ENCODE results near the gene ADAM10. TPM values are rescaled to one million over a fixed set of nuclear protein-coding genes. Genes with fewer than 3 reads are reported as not detected.

ADAM10 gene
- total RNA-seq, 1 donor from 2014 or later, result 273 TPM

DNA sequence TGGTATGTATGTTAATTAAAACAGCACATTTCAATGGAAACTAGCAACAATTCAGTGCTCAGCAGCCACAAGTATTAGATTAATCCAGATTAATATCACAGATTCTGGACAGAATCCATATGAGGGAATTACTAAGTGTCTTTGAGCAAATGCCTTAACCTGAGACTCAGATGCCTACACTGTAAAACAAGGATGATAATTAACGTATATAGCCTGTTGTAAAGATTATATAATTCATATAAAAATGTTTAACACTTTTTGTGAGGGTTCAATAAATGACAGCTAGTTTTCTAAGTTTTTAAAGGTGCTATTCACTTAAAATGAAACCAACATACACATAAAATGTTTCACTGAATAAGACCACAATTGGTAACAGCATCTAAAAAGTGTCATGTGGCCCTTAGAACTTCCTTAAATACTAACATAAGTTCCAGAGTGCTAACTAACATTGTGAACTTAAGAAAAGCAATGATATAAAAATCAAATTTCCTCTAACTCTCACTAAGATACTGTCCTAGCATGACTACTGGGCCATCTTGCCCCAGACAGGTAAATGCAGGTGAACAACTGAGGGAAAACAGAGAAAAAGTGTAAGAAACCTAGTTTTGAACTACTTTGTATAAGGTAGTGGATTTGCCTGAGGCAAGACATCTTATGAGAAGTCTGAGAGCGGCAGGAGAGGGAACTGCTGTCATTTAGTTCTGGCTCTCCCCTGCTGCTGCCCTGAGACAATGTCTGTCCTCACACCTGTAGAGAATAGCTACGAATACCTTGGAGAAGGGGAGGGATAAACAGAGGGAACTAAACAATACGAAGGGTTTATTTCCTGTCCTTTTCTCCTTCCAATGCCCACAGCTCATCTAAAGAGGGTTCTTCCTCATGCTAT lies 151.3 kb downstream of the ADAM10 start:
- intact Hi-C loops (cut with DNase I), result no loop called here
- DNase-seq (ENCODE audit: low spot score), result no peak
- ATAC-seq, result no peak

DNA sequence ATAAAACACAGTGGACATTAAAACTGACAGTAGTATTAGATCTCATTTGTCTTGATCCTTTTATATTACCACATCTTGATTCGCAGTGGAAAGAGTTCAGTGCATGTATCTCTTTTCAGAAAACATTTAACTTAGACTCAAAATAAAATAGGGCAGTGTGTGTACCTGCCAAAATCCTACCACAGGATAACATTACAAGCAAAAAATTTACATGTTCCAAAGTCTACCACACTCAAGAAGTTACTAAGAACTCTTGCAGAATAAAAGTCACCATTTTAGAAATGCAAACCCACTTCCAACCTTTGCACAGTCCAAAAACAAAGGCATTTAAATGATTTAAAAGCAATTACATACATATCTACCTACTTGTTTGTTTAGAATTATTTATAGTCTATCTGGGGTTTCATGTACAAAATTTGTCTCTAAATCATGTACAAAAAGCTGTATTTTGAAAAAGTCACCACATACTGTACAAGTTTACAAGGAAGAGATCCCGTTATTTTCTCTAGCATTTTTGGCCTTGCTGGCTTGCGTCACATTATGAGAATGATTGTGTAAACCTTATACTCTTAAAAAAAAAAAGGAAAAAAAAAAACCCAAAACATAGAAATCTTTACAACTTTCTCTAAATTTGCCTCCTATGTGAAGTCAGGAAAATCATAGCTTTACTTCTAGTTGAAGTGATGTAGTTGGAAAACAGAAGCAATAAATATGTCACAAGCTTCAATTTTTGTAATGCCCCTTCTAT lies 153.8 kb downstream of the ADAM10 start:
- intact Hi-C loops (cut with DNase I), result no loop called here
- DNase-seq (ENCODE audit: low spot score), result no peak
- ATAC-seq, result no peak

DNA sequence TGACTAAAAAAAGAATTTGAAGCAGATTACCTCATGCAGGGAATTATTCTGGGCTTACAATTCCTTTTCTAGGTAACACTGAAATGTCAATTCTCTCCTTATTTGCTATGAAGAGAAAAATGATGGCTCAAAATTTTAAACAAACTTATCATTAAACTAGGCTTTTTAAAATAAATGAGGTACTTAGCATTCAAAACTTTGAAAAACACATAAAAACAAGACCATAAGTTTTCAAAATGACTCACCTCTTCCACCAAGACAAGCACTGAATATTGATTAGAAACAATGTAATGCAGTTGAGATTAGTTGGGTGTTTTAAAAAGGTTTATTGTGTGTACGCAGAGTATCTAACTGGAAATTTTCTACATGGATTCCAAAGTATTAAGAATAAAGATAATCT lies 154.6 kb downstream of the ADAM10 start:
- DNase-seq (ENCODE audit: low spot score) (no peak), ATAC-seq (no peak)
- intact Hi-C loops (cut with DNase I), result no loop called here

DNA sequence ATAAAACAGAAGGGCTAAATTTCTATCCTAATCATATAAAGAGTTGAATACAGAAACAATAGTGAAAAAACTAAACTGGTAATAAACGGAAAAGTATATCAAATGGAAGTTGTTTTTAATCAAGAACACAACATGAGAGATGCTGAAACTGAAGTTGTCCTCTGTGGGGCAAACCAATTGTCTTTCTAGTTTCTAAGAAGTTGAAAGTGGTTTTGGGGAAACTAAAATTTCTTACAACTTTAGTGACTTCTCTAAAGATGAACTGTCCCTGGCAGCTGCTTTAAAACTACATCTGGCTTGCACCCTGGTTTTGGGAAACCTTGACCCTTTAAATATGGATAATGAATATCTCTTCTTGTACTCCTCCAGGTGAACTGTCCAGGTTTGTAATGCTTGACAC lies 155.6 kb downstream of the ADAM10 start:
- ATAC-seq, result no peak
- DNase-seq (ENCODE audit: low spot score), result no peak
- intact Hi-C loops (cut with DNase I), result no loop called here

DNA sequence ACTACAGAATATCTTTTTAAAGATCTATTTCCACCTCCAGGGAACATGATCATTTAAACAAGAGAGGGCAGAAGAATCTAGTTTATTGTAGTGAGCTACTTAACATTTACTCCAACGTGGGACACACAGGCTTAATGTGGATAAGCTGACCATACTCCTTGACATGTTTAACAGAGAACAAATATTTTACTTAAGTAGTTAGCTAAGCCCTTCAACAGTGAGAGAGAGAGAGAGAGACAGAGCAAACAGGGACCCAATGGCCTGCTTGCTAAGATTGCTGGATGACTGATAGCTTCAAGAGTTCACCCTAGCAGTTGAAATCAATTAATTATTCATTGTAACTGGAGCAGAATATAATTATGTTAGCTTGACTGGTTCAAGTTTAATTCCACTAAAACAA lies 158.6 kb downstream of the ADAM10 start:
- no peak for ATAC-seq

DNA sequence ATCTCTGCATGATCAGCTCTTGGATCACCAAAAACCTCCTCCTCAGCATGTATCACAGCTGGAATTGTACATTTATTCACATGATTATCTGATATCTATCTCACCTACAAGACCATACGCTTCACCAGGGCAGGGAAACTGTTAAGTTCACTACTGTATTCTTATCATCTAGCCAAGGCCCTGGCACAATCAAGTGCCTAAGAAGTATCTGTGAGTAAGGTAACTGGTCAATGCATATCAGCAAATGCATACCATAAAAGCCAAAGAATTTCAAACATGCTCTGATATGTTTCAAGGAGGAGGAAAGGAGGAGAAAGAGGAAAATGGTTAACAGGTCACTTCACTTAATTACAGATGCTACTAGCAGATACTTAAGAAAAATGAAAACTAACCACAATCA lies 159.3 kb downstream of the ADAM10 start:
- ATAC-seq, result no peak

More for the DNA sequence above, 158.6 kb downstream of the ADAM10 start:
- no peak for DNase-seq (ENCODE audit: low spot score)
- intact Hi-C loops (cut with DNase I), result no loop called here

DNA sequence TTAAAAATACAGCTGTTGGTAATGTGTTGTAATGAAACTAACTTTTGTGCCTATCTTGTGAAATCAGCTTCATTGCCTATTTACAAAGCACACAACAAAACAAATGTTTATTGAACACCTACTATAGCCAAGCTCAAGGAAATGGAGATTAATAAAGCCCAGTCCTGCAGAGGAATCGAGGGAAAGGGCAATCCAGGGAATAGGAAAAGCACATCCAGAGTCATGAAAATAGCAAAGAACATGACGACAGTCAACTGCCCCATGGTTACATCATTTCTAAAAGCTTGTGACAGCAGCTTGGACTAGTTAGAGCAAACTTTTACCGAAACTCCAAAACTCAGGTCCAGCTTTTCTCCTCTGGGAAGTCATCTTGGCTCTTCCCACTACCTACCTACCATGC lies 160.5 kb downstream of the ADAM10 start:
- no peak for DNase-seq (ENCODE audit: low spot score)
- ATAC-seq, result no peak
- intact Hi-C loops (cut with DNase I), result no loop called here

More for the DNA sequence above, 159.3 kb downstream of the ADAM10 start:
- intact Hi-C loops (cut with DNase I), result no loop called here
- no peak for DNase-seq (ENCODE audit: low spot score)

DNA sequence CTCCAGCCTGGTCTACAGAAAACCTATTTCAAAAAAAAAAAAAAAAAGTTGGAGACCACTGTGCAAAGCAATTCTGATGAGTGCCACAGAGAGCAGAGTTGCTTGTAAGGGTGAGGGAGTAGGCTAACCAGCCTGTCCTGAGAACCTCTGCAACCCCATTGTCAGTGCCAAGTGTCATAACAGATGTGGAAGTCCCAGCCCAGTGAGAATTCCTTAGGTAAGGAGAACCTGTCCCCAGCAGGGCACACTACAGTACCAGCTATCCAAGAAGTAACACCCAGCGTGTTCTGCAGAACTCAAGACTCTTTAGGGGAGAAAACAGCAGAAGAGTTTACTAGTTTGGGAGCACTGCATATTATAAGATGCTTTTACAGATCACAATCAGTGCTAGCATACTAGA lies 161.4 kb downstream of the ADAM10 start:
- DNase-seq (ENCODE audit: low spot score) (no peak), ATAC-seq (no peak)
- intact Hi-C loops (cut with DNase I), result no loop called here

DNA sequence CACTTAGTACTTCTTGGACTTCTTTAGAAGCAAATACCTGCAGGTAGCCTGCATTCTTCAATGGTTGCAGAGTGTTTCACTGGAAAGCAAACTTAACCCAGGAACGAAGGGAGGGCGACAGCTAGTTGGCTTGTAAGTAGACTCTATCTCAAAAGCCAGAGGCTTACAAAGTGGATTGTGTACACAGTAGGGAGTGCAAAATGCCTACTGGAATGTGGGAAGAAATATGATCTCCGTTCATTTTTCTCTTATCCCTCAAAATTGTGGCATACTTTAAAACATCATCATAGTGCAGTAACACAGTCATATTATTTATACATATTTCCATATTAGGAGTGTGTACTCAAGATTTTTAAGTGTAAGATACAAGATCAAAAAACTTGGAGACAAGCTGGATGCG lies 162.0 kb downstream of the ADAM10 start:
- ATAC-seq (no peak), DNase-seq (ENCODE audit: low spot score) (no peak)
- intact Hi-C loops (cut with DNase I), result no loop called here

DNA sequence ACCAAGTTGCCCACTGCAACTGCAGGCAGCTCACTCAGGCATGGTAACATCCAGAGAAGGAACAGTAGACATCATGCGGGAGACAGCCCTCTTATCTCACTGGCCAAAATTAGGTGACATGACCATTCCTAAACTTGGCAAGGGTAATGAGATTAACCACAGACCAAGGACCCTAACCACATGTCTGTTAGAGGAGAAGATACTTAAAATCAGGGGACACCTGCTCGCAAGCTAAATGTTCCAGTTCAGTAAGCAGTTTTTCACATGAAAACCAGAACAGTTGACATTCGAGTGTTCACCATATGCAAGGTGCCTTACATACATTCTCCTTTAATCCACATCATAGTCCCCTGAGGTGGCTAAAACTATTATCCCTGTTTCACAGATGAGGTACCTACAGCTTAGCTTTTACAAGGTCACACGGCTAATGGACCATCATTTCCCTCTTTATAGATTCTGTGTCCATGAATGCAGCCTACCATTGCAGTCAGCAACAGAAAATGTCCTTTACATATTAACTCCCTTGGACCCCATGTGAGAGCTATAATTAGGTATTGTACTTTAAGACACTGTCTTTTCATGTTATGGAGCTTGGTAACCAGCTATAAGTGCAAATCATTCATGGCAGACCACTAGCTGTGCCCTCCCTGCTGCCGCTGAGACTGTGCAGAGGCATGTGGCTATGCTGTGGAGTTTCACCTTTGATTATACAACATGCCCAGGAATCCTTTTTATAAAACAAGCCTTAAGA lies 163.6 kb downstream of the ADAM10 start:
- intact Hi-C loops (cut with DNase I), result no loop called here
- no peak for ATAC-seq
- no peak for DNase-seq (ENCODE audit: low spot score)

DNA sequence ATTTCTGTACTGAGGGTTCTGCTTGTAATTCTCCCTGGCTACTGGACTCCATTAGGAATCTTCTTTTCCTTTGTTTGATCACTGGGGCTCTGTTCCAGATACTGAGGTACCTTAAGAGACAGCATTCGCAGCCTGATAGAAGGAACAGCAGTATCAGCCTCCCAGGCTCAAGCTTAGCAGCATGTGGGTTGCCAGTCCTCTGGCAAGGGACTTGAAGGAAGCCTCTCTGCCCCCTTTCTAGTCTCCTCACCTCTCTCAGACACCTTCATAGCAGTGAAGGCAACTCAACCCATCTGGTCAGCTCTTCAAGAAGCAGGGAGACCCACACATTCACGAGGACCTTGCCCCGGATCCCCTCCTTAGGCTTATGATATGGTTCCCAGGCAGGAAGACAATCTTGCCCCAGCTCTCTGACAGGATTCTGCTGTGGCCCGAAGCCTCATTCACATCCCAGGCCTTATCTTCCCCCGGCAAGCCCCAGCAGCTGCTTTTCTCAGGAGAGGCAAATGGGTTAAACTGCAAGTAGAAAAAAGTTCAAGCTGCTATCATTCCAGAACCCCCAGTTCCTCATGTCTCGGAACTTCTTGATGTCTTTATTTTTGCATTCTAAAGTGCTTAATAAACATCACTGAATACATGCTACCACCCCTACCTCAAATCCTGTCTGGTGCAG lies 164.6 kb downstream of the ADAM10 start:
- no peak for ATAC-seq
- intact Hi-C loops (cut with DNase I), result no loop called here

DNA sequence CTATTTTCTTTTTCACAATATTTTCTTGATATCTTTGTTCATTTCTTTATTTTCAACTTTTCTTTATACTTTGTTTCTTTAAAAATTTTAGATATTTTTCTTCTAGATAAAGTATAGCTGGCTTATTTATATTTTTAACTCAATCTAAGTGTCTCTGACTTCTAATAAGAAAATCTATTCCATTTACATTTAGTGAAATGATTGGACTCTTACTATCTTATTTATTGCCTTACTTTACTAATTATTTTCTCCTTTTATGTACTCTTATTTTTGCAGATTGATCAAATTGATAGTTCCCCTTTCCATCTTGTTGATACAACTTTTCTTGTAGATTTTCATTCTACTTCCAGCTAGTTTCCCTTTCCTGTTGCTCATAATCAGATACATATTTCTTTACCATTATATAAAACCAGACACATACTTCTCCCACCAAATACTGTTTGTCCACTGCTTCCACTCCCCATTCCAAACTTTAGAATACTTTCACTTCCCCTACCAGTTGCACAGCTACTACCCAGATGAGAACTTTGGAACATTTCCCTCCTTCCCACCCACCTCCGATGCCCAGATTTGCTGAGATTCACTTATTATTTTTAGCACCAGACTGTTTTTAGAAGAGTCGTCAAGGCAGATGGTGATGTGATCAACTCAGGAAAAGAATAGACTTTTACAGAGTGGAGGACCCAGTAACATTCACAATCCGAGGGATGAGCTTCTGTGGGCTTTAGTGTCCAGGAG lies 166.2 kb downstream of the ADAM10 start:
- no peak for ATAC-seq
- DNase-seq (ENCODE audit: low spot score), result no peak
- intact Hi-C loops (cut with DNase I), result no loop called here

More for the DNA sequence above, 164.6 kb downstream of the ADAM10 start:
- DNase-seq (ENCODE audit: low spot score), result no peak

DNA sequence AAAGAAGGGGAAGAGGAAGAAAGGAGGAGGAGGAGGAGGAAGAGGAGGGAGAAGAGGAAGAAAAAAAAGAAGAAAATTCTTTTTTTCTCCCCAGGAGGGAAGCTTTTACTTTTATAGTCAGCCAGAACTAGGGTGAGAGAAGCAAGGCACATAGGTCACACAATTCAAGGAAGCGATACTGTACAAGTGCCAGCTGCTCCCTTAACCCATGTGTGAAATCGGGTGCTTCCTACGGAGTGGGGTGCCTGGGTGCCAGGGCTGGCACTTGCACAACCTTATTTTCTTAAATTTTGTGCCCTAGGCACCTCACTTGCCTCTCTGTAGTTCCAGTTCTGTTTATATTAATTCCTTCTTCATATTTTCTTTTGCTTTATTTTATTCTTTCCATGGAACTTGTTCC lies 167.3 kb downstream of the ADAM10 start:
- intact Hi-C loops (cut with DNase I), result no loop called here
- ATAC-seq (no peak), DNase-seq (ENCODE audit: low spot score) (no peak)

DNA sequence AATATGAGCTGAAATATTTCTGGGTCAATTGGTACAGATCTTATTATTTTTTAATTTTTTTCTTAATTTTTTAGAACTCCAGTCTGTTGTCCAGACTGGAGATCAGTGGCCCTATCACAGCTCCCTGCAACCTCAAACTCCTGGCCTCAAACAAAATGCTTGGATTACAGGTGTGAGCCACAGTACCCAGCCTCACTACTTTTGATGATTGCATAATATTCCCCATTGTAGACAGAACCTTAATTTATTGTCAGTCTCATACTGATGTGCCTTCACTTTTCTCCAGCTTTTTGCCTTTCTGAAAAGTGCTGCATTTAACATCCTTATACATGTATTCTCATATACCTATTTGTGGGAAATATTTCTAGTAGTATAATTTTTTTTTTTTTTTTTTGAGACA lies 172.8 kb downstream of the ADAM10 start:
- intact Hi-C loops (cut with DNase I), result no loop called here
- no peak for ATAC-seq
- no peak for DNase-seq (ENCODE audit: low spot score)

DNA sequence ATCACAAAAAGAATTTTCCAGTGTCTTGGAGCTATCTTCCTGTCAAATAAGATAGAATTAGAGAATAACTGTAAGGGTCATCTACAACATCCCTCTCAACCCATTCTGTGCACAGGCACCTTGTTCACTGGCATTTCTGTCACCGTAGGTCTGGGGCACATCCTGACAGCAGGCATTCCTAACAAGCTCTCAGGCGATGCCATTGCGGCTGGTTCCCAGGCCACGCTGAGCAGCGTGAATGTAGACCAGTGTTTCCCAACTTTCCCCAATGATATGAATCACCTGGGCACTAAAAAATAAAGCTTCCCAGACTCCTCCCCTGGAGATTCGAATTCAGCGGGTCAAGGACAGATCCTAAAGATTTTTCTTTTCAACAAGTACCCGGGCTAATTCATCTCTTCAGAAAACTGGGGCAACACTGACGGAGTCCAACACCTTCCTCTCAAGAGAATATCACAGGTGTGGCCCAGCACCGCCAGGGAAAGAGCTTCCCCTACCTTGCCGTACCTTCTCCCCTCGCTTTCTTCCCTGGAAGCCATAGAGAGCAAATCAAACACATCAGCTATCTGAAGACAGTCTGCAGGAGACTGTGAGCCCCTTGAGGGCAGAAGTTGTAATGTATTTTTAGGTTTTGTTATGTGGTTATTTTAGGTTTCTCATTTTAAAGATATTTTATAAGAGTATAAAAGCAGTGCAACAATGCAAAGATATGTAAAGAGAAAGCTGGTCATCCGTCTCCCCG lies 174.3 kb downstream of the ADAM10 start:
- intact Hi-C loops (cut with DNase I), result no loop called here
- no peak for DNase-seq (ENCODE audit: low spot score)
- no peak for ATAC-seq

DNA sequence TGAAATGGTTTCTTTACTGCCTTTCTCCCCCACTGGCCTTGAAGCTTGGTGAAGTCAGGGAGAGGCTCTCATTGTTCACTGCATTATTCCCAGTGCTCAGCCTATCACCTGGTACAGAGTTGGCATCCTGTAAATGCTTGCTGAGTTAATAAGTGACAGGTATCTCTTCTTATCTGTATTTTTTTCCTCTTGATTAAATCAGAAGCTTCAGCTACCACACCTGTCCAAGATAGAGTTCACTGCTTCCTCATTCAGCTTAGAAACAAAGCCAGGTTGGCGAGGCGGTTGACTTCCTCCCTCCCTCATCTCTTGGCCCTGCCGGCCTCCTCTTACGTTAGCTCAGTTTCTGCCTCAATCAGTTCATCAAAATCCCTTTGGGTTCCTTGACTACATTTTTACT lies 174.9 kb downstream of the ADAM10 start:
- intact Hi-C loops (cut with DNase I), result no loop called here
- DNase-seq (ENCODE audit: low spot score) (no peak), ATAC-seq (no peak)

DNA sequence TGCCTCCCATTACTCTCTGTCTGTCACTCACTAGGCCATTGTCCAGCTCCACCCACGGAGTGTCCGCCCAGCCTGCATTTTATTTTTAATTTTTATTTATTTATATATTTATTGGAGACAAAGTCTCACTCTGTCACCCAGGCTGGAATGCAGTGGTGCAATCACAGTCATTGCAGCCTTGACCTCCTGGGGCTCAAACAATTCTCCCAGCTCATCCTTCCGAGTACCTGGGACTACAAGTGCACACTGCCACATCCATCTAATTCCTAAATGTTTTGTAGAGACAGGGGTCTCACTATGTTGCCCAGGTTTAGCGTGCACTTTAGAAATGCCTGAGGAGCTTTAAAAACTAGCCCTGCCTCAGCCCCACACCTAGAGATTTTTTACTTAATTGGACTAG lies 176.2 kb downstream of the ADAM10 start:
- DNase-seq (ENCODE audit: low spot score), result no peak
- no peak for ATAC-seq
- intact Hi-C loops (cut with DNase I), result no loop called here

DNA sequence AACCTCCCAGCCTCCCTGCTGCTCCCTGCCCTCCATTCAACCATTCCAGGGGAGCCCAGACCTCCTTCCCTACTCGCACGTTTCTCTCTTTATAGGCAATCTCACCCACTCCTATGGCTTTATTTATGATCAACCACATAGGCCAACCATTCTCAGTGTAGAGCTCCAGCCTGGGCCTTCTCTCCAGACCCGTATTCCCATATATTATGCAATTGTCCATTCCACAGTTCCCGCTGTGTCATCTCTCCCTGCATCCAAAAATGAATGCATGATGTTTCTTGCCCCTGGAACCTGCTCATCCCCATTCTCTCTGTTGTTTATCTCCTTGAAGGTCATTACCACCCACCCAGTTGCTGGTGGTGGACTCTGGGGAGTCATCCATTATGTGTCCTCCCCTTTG lies 177.0 kb downstream of the ADAM10 start:
- DNase-seq (ENCODE audit: low spot score), result no peak
- no peak for ATAC-seq

More for the DNA sequence above, 177.0 kb downstream of the ADAM10 start:
- intact Hi-C loops (cut with DNase I), result no loop called here
